ENCODE results near the gene NKX2-2. TPM values are rescaled to one million over a fixed set of nuclear protein-coding genes. Genes with fewer than 3 reads are reported as not detected.

NKX2-2 gene
- total and polyA plus RNA-seq, 2 of the 8 experiments (the other 6 are each of a cell fraction or from before 2014, with no cell fraction given): not detected

- no peak overlapping the region for H3K4me2 ChIP-seq (ENCODE audit: insufficient read depth in 1 of 2, low read depth in 2 of 2, low read length in 2 of 2)
- ChIA-PET POLR2A (ENCODE audit: partially characterized antibody) (no interaction called here), CTCF (ENCODE audit: partially characterized antibody) (interaction anchor here (1.2 to 3.4 kb wide), 6 partner anchors 22 to 705 kb away, joined by 3 to 67 read pairs (median 4); no protein-coding TSS in a partner anchor)
- H3K9me3 ChIP-seq (ENCODE audit: insufficient read depth in 2 of 2, low read depth in 1 of 2, low read length in 1 of 2): no peaks in the 10 kb centered on the region
- H3K56ac ChIP-seq (replicated peaks; ENCODE audit: insufficient read length, low read depth, low read length): no peak overlapping the region
- peaks cover 29 to 45% (median 35%) of the 10 kb centered on the region in 4 experiments for H3K27me3 ChIP-seq (replicated peaks in 1 of 4; ENCODE audit: control insufficient read depth in 3 of 4, extremely low read depth in 1 of 4, insufficient read depth in 3 of 4, low read length in 3 of 4)
- H3K79me1 ChIP-seq (ENCODE audit: low read depth, low read length): no peaks in the 10 kb centered on the region
- H2BK5ac ChIP-seq (ENCODE audit: low read depth, low read length): no peak overlapping the region
- H2AFZ ChIP-seq (ENCODE audit: low read length): no peak overlapping the region
- peaks cover 3% of the 10 kb centered on the region; the same call in 1 of the 2 replicates for H3K23me2 ChIP-seq (ENCODE audit: low read depth, low read length)
- H4K20me1 ChIP-seq (replicated peaks in 1 of 2; ENCODE audit: control insufficient read depth in 1 of 2, insufficient read depth in 2 of 2, low read length in 2 of 2): peaks cover 0 to 5% of the 10 kb centered on the region in 2 experiments
- H3K14ac ChIP-seq (ENCODE audit: insufficient read length): no peak overlapping the region
- H4K91ac ChIP-seq (replicated peaks; ENCODE audit: insufficient read length, low read length): no peak overlapping the region
- no peak overlapping the region for H2BK15ac ChIP-seq (ENCODE audit: low read length)
- no peak overlapping the region for H2BK20ac ChIP-seq (ENCODE audit: low read length)
- H2BK120ac ChIP-seq (replicated peaks; ENCODE audit: low read depth, low read length): no peak overlapping the region
- no peak overlapping the region for H2AK5ac ChIP-seq (ENCODE audit: low read depth, low read length)
- H3K79me2 ChIP-seq (ENCODE audit: control insufficient read depth in 1 of 2, insufficient read depth in 2 of 2, low read length in 2 of 2): no peaks in the 10 kb centered on the region
- no peak overlapping the region for H2BK12ac ChIP-seq (ENCODE audit: low read depth, low read length)
- H3K18ac ChIP-seq (ENCODE audit: extremely low read depth, low read length): no peak overlapping the region
- no peak overlapping the region for H3K4me3 ChIP-seq (ENCODE audit: extremely low read depth in 1 of 4, insufficient read depth in 2 of 4, low read depth in 3 of 4, low read length in 4 of 4)
- no peaks in the 10 kb centered on the region for H3K36me3 ChIP-seq (ENCODE audit: control insufficient read depth in 2 of 4, insufficient read depth in 4 of 4, low read length in 3 of 4)
- no peak overlapping the region for H3K9ac ChIP-seq (replicated peaks in 1 of 4; ENCODE audit: extremely low read depth in 1 of 4, low read depth in 3 of 4, low read length in 3 of 4)
- whole genome bisulfite sequencing, 2 experiments (ENCODE audit: extremely low coverage in 1 of 2, insufficient coverage in 1 of 2, insufficient read length in 1 of 2, insufficient replicate concordance in 2 of 2, low coverage in 1 of 2, low lambda C conversion rate in 2 of 2, missing lambda C conversion rate in 1 of 2): 81% methylated on average over 5 of the region's 5 CpGs; no CpG with 5 or more reads in 1 of the 2 experiments
- FAIRE-seq (no peak), DNase-seq (ENCODE audit: low read depth in 1 of 2, low spot score in 2 of 2) (no peak)
- H4K5ac ChIP-seq (ENCODE audit: insufficient read length, low read depth, low read length): no peak overlapping the region
- H3K27ac ChIP-seq (ENCODE audit: low read depth, low read length): no peak overlapping the region
- no peak overlapping the region for H3K4ac ChIP-seq (replicated peaks; ENCODE audit: insufficient read length, low read depth, low read length)
- no peak overlapping the region for H3K23ac ChIP-seq (ENCODE audit: insufficient read length)
- no peak overlapping the region for H4K8ac ChIP-seq (ENCODE audit: extremely low read depth, insufficient read depth, low read length)
- peaks cover 2 to 16% (median 10%) of the 10 kb centered on the region in 4 experiments for H3K4me1 ChIP-seq (replicated peaks in 1 of 4; ENCODE audit: control insufficient read depth in 3 of 4, insufficient read depth in 4 of 4, low read length in 3 of 4)
- TF ChIP-seq E2F6 (IDR thresholded peaks at IDR 0.05) (no peak), TAF7 (optimal IDR thresholded peaks at IDR 0.05; ENCODE audit: borderline replicate concordance, low read depth, low read length) (no peak), RAD21 (IDR thresholded peaks at IDR 0.05 in 1 of 2, conservative IDR thresholded peaks at IDR 0.05 in 1 of 2; ENCODE audit: low read depth in 2 of 2, low read length in 2 of 2) (no peak), EGR1 (IDR thresholded peaks at IDR 0.05; ENCODE audit: borderline replicate concordance, low read depth, low read length) (no peak), SUZ12 (IDR thresholded peaks at IDR 0.05; ENCODE audit: low read length) (no peak), KDM5A (IDR thresholded peaks at IDR 0.05; ENCODE audit: low read length) (no peak), GABPA (IDR thresholded peaks at IDR 0.05; ENCODE audit: borderline replicate concordance, insufficient read depth, low read length) (no peak), MAX (IDR thresholded peaks at IDR 0.05) (no peak), YY1 (IDR thresholded peaks at IDR 0.05; ENCODE audit: low read depth, low read length) (no peak), SAP30 (IDR thresholded peaks at IDR 0.05; ENCODE audit: insufficient read depth, insufficient replicate concordance, low read length) (no peak), POLR2A (IDR thresholded peaks at IDR 0.05; ENCODE audit: control extremely low read depth in 1 of 2, low read depth in 2 of 2, low read length in 2 of 2) (no peak), POU5F1 (IDR thresholded peaks at IDR 0.05; ENCODE audit: low read depth, low read length) (no peak), ATF3 (IDR thresholded peaks at IDR 0.05; ENCODE audit: insufficient read depth, low read depth, low read length) (no peak)
Observed at GRCh38 chr20:21527908-21528307, 14.0 kb upstream of the NKX2-2 start.
